Adrenal gland (tissue), 5 donors: Measurements from ENCODE around the gene DOCK3.

Experiments used
- CTCF ChIP-seq, 6 experiments: fragments of 450-650 bp in 4 of 6; fragments of 200-600 bp in 2 of 6; sonication (generic) in 1 of 6; IDR thresholded peaks; 1 replicate in 5 of 6; 2 replicates in 1 of 6; pipeline versions ENCODE4 v1.5.1 to v1.8.0; 2016 to 2021; ENCODE audit warnings: antibody characterized with exemption in 6 of 6, mild to moderate bottlenecking in 2 of 6, moderate library complexity in 1 of 6
- POLR2A ChIP-seq, 2 donors: fragments of 450-650 bp; IDR thresholded peaks; one replicate each; pipeline ENCODE4 v1.6.1; 2017; ENCODE audit warnings: antibody characterized with exemption in 2 of 2, mild to moderate bottlenecking in 2 of 2, moderate library complexity in 1 of 2
- donor health status: DM: no; HTN: no; CAD: no.

GRCh38 chr3:50673931-50674330 lies 796 bp upstream of the DOCK3 start:
- TF ChIP-seq CTCF (IDR thresholded peaks at IDR 0.05) (no peak), POLR2A (IDR thresholded peaks at IDR 0.05) (no peak)
